ENCODE results near the gene NR2E1.

- TF ChIP-seq, protein P1, sequence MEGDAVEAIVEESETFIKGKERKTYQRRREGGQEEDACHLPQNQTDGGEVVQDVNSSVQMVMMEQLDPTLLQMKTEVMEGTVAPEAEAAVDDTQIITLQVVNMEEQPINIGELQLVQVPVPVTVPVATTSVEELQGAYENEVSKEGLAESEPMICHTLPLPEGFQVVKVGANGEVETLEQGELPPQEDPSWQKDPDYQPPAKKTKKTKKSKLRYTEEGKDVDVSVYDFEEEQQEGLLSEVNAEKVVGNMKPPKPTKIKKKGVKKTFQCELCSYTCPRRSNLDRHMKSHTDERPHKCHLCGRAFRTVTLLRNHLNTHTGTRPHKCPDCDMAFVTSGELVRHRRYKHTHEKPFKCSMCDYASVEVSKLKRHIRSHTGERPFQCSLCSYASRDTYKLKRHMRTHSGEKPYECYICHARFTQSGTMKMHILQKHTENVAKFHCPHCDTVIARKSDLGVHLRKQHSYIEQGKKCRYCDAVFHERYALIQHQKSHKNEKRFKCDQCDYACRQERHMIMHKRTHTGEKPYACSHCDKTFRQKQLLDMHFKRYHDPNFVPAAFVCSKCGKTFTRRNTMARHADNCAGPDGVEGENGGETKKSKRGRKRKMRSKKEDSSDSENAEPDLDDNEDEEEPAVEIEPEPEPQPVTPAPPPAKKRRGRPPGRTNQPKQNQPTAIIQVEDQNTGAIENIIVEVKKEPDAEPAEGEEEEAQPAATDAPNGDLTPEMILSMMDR (IDR thresholded peaks at IDR 0.05; ENCODE audit: low read depth, low read length) = no peak
- no peak for TF ChIP-seq MAX (IDR thresholded peaks at IDR 0.05; ENCODE audit: low read depth, low read length)
- TF ChIP-seq MYC (IDR thresholded peaks at IDR 0.05; ENCODE audit: low read depth, low read length) = no peak
These were observed 72.5 kb downstream of the NR2E1 start for GRCh38 chr6:108238322-108238721.

Measured in NB4 (cell line).